Kidney (tissue), 14 donors: ENCODE measurements around the gene SPATA6. TPM values are rescaled to one million over a fixed set of nuclear protein-coding genes. Genes with fewer than 3 reads are reported as not detected.
A peak's percentile ranks its signal among the peaks of the same experiment; 100 is the strongest.

Experiments used
- DNase-seq, 5 donors: peaks; one replicate each; pipeline ENCODE4 v3.0.0-alpha.2; 2013 to 2020
- FAIRE-seq: peaks from 2 replicates; lab custom pipeline; 2012; peaks lifted over from hg19 to GRCh38; lab: Jason Lieb, UNC
- H3K27ac ChIP-seq, 2 donors: one replicate each; pipeline ENCODE4 v1.7.0; 2013; ENCODE audit warnings: low read depth in 2 of 2, low read length in 2 of 2, inconsistent platforms in 1 of 2
- H3K27me3 ChIP-seq: one replicate; pipeline ENCODE4 v1.7.1; 2013; ENCODE audit warnings: low read length, inconsistent platforms; ENCODE audit not compliant: control insufficient read depth, insufficient read depth
- H3K36me3 ChIP-seq, 3 donors: one replicate each; pipeline versions ENCODE4 v1.7.0 to v1.7.1; 2013; ENCODE audit warnings: low read length in 3 of 3, control low read depth in 1 of 3, inconsistent platforms in 1 of 3; ENCODE audit not compliant: insufficient read depth in 3 of 3, control insufficient read depth in 2 of 3
- H3K4me1 ChIP-seq, 3 donors: one replicate each; pipeline versions ENCODE4 v1.7.0 to v1.7.1; 2013; ENCODE audit warnings: low read length in 3 of 3, inconsistent platforms in 1 of 3, low read depth in 1 of 3; ENCODE audit not compliant: control insufficient read depth in 2 of 3, insufficient read depth in 2 of 3
- H3K4me3 ChIP-seq, 3 donors: one replicate each; pipeline versions ENCODE4 v1.7.0 to v1.8.1; 2013; ENCODE audit warnings: low read length in 3 of 3, control low read depth in 1 of 3, inconsistent platforms in 1 of 3
- H3K9ac ChIP-seq, 3 donors: one replicate each; pipeline versions ENCODE4 v1.7.0 to v1.7.1; 2013; ENCODE audit warnings: low read length in 3 of 3, control low read depth in 1 of 3, inconsistent platforms in 1 of 3
- H3K9me3 ChIP-seq, 3 donors: one replicate each; pipeline versions ENCODE4 v1.7.0 to v1.7.1; 2013; ENCODE audit warnings: low read length in 3 of 3, control low read depth in 1 of 3, inconsistent platforms in 1 of 3; ENCODE audit not compliant: control insufficient read depth in 2 of 3, insufficient read depth in 1 of 3
- CTCF ChIP-seq: IDR thresholded peaks from 3 replicates; pipeline ENCODE4 v1.5.1; 2012; ENCODE audit warnings: mild to moderate bottlenecking, moderate library complexity, borderline replicate concordance; ENCODE audit not compliant: insufficient read depth; ENCODE audit errors: extremely low read depth
- intact Hi-C: fragments of 100-400 bp; cut with DNase I; formaldehyde crosslinking; loops from one replicate; pipeline ENCODE4 v1.11.1; 2022
- polyA plus RNA-seq: library from polyadenylated mRNA; stranded (reverse); fragments of 350-450 nt; fragmentation: Illumina TruSeq; extraction: RNeasy Lipid Tissue Mini Kit (QIAGEN cat#74804); gene quantifications from one replicate; pipeline ENCODE4 v1.2.3, GENCODE V29; 2014; ENCODE audit warnings: low read depth, low replicate concordance; ENCODE audit not compliant: insufficient read depth
- total RNA-seq: library from RNA; stranded (reverse); fragmentation: NEBNext Ultra II Directional; extraction: Animal tissue kit (Norgen Biotek cat#: 25700); gene quantifications from one replicate; pipeline ENCODE4 v1.2.1, GENCODE V29; 2021
- donor health status: control.
- donor health status: control.
- donor health status: control.
- donor health status: control.
- donor health status: control.
- donor health status: DM: yes; HTN: yes; CAD: no.
- donor health status: Normal renal cell carcinoma (clear cell type).

Gene SPATA6
- total and polyA plus RNA-seq, 2 donors from 2014 or later: 5.6 to 32.5 TPM

GRCh38 chr1:48396208-48396607 is 75.8 kb downstream of the SPATA6 start:
- FAIRE-seq (no peak), DNase-seq (no peak)
- no peaks in the 10 kb centered on the region for H3K9me3 ChIP-seq
- no peaks in the 10 kb centered on the region for H3K4me1 ChIP-seq
- H3K4me3 ChIP-seq: no peak overlapping the region
- H3K27me3 ChIP-seq: no peaks in the 10 kb centered on the region
- intact Hi-C loops: no loop called here
- TF ChIP-seq CTCF: no peak
- H3K36me3 ChIP-seq: no peaks in the 10 kb centered on the region
- H3K27ac ChIP-seq: no peak overlapping the region
- H3K9ac ChIP-seq: no peak overlapping the region

- Histone ChIP-seq H3K9ac (no peak overlapping the region), H3K9me3 (no peaks in the 10 kb centered on the region), H3K36me3 (no peaks in the 10 kb centered on the region), H3K4me1 (no peaks in the 10 kb centered on the region), H3K27ac (no peak overlapping the region), H3K4me3 (no peak overlapping the region), H3K27me3 (no peaks in the 10 kb centered on the region)
- DNase-seq (no peak), FAIRE-seq (no peak)
- no peak for TF ChIP-seq CTCF
- intact Hi-C loops: no loop called here
Measured at GRCh38 chr1:48391926-48392325, 80.1 kb downstream of the SPATA6 start.

- FAIRE-seq (no peak), DNase-seq (peak in 1 of 5 donors; percentile 51)
- no peak for TF ChIP-seq CTCF
- H3K27me3 ChIP-seq: no peaks in the 10 kb centered on the region
- intact Hi-C loops: no loop called here
- H3K9ac ChIP-seq: no peak overlapping the region
- no peaks in the 10 kb centered on the region for H3K9me3 ChIP-seq
- H3K27ac ChIP-seq: no peak overlapping the region
- no peaks in the 10 kb centered on the region for H3K36me3 ChIP-seq
- H3K4me1 ChIP-seq: no peaks in the 10 kb centered on the region
- H3K4me3 ChIP-seq: no peak overlapping the region
Measured at GRCh38 chr1:48387409-48387808, 84.6 kb downstream of the SPATA6 start.

- Histone ChIP-seq H3K4me1 (no peaks in the 10 kb centered on the region), H3K9me3 (no peaks in the 10 kb centered on the region), H3K27ac (no peak overlapping the region), H3K36me3 (peaks cover 0 to 7% (median 0%) of the 10 kb centered on the region in 3 donors), H3K4me3 (no peak overlapping the region), H3K9ac (no peak overlapping the region), H3K27me3 (no peaks in the 10 kb centered on the region)
- no peak for DNase-seq
- TF ChIP-seq CTCF: no peak
- no peak for FAIRE-seq
- intact Hi-C loops: no loop called here
Measured at GRCh38 chr1:48374785-48375184, 97.2 kb downstream of the SPATA6 start.
